Measurements from ENCODE around the gene ASGR2. TPM values are rescaled to one million over a fixed set of nuclear protein-coding genes. Genes with fewer than 3 reads are reported as not detected.
A peak's percentile ranks its signal among the peaks of the same experiment; 100 is the strongest.

ASGR2 gene
- total and polyA plus RNA-seq, 2 of the 13 experiments (the other 11 are each of a cell fraction or from before 2014, with no cell fraction given) = 320 to 754 TPM

GRCh38 chr17:7114241-7114874 lies at the start of gene ASGR2 (continued):
- TF ChIP-seq ZNF781 (CRISPR knock-in tag; IDR thresholded peaks at IDR 0.05; ENCODE audit: borderline replicate concordance, not compliant biosample characterization) = no peak
- TF ChIP-seq PHF5A (CRISPR knock-in tag; IDR thresholded peaks at IDR 0.05; ENCODE audit: low read depth, unreplicated experiment) = peak; percentile 72
- no peak for TF ChIP-seq SNAPC5 (CRISPR knock-in tag; IDR thresholded peaks at IDR 0.05; ENCODE audit: borderline replicate concordance)
- TF ChIP-seq KLF13 (CRISPR knock-in tag; IDR thresholded peaks at IDR 0.05) = no peak
- peak; percentile 53 to 77 for TF ChIP-seq POLR2A (IDR thresholded peaks at IDR 0.05; ENCODE audit: insufficient read depth in 1 of 2, low read depth in 2 of 2, low read length in 2 of 2)
- peak; percentile 68 for TF ChIP-seq DR1 (CRISPR knock-in tag; IDR thresholded peaks at IDR 0.05)
- TF ChIP-seq ZNF773 (CRISPR knock-in tag; IDR thresholded peaks at IDR 0.05; ENCODE audit: borderline replicate concordance) = no peak
- TF ChIP-seq CENPBD1 (CRISPR knock-in tag; IDR thresholded peaks at IDR 0.05; ENCODE audit: borderline replicate concordance, low read depth) = no peak
- TF ChIP-seq ZMAT3 (CRISPR knock-in tag; conservative IDR thresholded peaks at IDR 0.05) = peak; percentile 45; the same call in 1 of the 2 replicates
- peak; percentile 44 for TF ChIP-seq ZNF878 (CRISPR knock-in tag; IDR thresholded peaks at IDR 0.05)
- TF ChIP-seq ASH2L (IDR thresholded peaks at IDR 0.05; ENCODE audit: insufficient read length, low read depth, low read length) = no peak
- TF ChIP-seq RFXAP (CRISPR knock-in tag; IDR thresholded peaks at IDR 0.05; ENCODE audit: borderline replicate concordance) = no peak; the same call in 1 of the 2 replicates
- TF ChIP-seq ZNF296 (CRISPR knock-in tag; conservative IDR thresholded peaks at IDR 0.05) = peak; percentile 75
- TF ChIP-seq ZNF597 (CRISPR knock-in tag; IDR thresholded peaks at IDR 0.05) = no peak
- TF ChIP-seq SRF (IDR thresholded peaks at IDR 0.05; ENCODE audit: low read depth, low read length) = no peak
- no peak for TF ChIP-seq CREB3 (CRISPR knock-in tag; IDR thresholded peaks at IDR 0.05)
- no peak for TF ChIP-seq SRSF1 (optimal IDR thresholded peaks at IDR 0.05; ENCODE audit: low read depth, low read length)
- TF ChIP-seq ATF4 (CRISPR knock-in tag; IDR thresholded peaks at IDR 0.05) = no peak
- peak; percentile 13 for TF ChIP-seq ZNF18 (CRISPR knock-in tag; IDR thresholded peaks at IDR 0.05; ENCODE audit: insufficient replicate concordance)
- no peak; the same call in 1 of the 2 replicates for TF ChIP-seq ATF3 (CRISPR knock-in tag; IDR thresholded peaks at IDR 0.05)
- 0 out of 2 replicates have a peak, but pooled peaks have one; percentile 83 for TF ChIP-seq ZFP36L1 (CRISPR knock-in tag; IDR thresholded peaks at IDR 0.05)
- no peak; the same call in 1 of the 2 replicates for TF ChIP-seq GMEB1 (CRISPR knock-in tag; IDR thresholded peaks at IDR 0.05; ENCODE audit: borderline replicate concordance)
